WTC11 (cell line): ENCODE data around the gene CPEB3. TPM values are rescaled to one million over a fixed set of nuclear protein-coding genes. Genes with fewer than 3 reads are reported as not detected.

ENCODE experiments used
- ATAC-seq: fragments of 200-7000 bp; cut with Tn5 transposase; 2 replicates; pipeline ENCODE4 v1.10.0; 2021; ENCODE audit warnings: mild to moderate bottlenecking, moderate library complexity
- CTCF ChIA-PET: fragments of 300-600 bp; sonication (Branson Sonifier 250); formaldehyde crosslinking; loops from one replicate; lab custom pipeline; 2021; ENCODE audit warnings: antibody characterized with exemption; lab: Charles Lee
- POLR2A ChIA-PET: fragments of 350-600 bp; sonication (Branson Sonifier 250); formaldehyde crosslinking; loops from one replicate; lab custom pipeline; 2021; ENCODE audit warnings: antibody characterized with exemption; lab: Charles Lee
- DNase-seq: peaks from one replicate; pipeline ENCODE4 v3.0.0; 2021; ENCODE audit warnings: low spot score
- H3K27ac Mint-ChIP-seq: 2 replicates; pipeline ENCODE4 v1.8.0; 2021; ENCODE audit warnings: mixed read lengths
- H3K27me3 Mint-ChIP-seq: 2 replicates; pipeline ENCODE4 v1.8.0; 2021; ENCODE audit warnings: low read depth, mild to moderate bottlenecking, moderate library complexity, mixed read lengths
- H3K36me3 Mint-ChIP-seq: 2 replicates; pipeline ENCODE4 v1.8.0; 2021; ENCODE audit warnings: mixed read lengths
- H3K4me1 Mint-ChIP-seq: 2 replicates; pipeline ENCODE4 v1.8.0; 2022; ENCODE audit warnings: mixed read lengths
- H3K4me3 Mint-ChIP-seq: 2 replicates; pipeline ENCODE4 v1.8.0; 2021; ENCODE audit warnings: mild to moderate bottlenecking, moderate library complexity, mixed read lengths
- H3K9me3 Mint-ChIP-seq: 2 replicates; pipeline ENCODE4 v1.8.0; 2021; ENCODE audit warnings: mixed read lengths
- E2F4 ChIP-seq: sonication (generic); formaldehyde crosslinking; IDR thresholded peaks from 2 replicates; pipeline ENCODE4 v1.8.1; 2022; ENCODE audit warnings: low read depth, mild to moderate bottlenecking, moderate library complexity, missing genetic modification reagents, borderline replicate concordance
- ETV6 ChIP-seq: sonication (generic); formaldehyde crosslinking; IDR thresholded peaks from 2 replicates; pipeline ENCODE4 v1.8.1; 2022; ENCODE audit warnings: mild to moderate bottlenecking, missing genetic modification reagents
- KAT7 ChIP-seq: sonication (generic); formaldehyde crosslinking; IDR thresholded peaks from 2 replicates; pipeline ENCODE4 v1.8.1; 2023; ENCODE audit warnings: missing genetic modification reagents, mild to moderate bottlenecking, borderline replicate concordance
- USF2 ChIP-seq: sonication (generic); formaldehyde crosslinking; IDR thresholded peaks from 2 replicates; pipeline ENCODE4 v1.8.1; 2023; ENCODE audit warnings: mild to moderate bottlenecking, missing genetic modification reagents, moderate library complexity
- ZNF425 ChIP-seq: fragments of 250-450 bp; sonication (Bioruptor Pico); conservative IDR thresholded peaks from 2 replicates; pipeline ENCODE4 v1.9.0; 2021; ENCODE audit warnings: mild to moderate bottlenecking
- total RNA-seq: library from RNA; stranded (reverse); gene quantifications from 3 replicates; pipeline ENCODE4 v1.2.3, GENCODE V29; 2021
- TF ChIP-seq, protein P1 (sequence below): fragments of 200-600 bp; IDR thresholded peaks from 2 replicates; pipeline ENCODE4 v1.8.0; 2022; ENCODE audit warnings: antibody characterized with exemption
- TF ChIP-seq, protein P2 (sequence below): sonication (generic); formaldehyde crosslinking; IDR thresholded peaks from 2 replicates; pipeline ENCODE4 v1.8.1; 2023; ENCODE audit warnings: mild to moderate bottlenecking, moderate library complexity, missing genetic modification reagents
- TF ChIP-seq, protein P3 (sequence below): fragments of 250-450 bp; sonication (Bioruptor Pico); IDR thresholded peaks from 2 replicates; pipeline ENCODE4 v1.9.0; 2021; ENCODE audit warnings: mild to moderate bottlenecking, borderline replicate concordance

CPEB3 gene
- total RNA-seq, 1 experiment from 2014 or later: 2.4 TPM

DNA sequence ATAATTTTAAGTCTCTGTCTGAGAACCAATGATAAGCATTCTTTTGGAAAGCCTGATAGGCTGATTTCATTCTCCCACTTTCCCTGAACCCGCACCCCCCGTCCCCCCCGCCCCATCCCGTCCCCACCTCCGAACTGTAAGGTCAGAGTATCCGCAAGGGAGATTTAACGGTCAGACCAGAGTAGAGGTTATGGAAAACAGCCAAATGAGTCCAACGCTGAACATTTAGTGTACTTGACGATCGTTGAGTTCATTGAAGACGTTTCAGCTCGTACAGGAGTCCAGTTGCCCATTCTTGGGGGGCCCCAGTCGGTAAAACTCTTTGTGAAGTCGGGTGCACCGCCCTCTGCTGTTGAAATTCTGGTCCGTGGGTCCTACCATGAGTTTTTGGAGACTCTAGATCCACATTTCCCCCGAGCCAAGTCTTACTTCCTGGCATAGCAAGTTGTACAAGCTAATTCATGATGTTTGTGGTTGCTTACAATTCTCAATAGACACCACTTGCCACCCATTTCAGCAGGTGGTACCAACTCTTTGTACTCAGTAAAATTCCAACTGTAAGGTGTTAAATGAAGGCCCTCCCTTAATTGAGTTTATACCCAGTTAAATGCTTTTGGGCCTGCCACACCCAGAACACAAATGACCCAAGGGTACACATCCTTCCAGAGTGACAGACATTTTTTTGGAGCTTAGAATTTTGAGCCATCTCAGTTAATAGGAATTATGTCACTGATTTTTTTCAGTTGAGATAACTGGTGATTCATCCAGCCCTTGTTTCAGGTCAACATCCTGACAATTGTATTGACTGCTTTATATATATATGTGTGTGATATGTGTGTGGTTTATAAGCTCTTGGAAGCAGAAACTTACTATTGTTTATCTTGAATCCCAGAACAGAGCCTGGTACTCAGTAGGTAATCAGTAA lies 1.3 kb upstream of the CPEB3 start:
- ChIA-PET CTCF (interaction anchor here (0.6 to 3.2 kb wide), 10 partner anchors 12 to 323 kb away, joined by 3 to 21 read pairs (median 4); no protein-coding TSS in a partner anchor), POLR2A (no interaction called here)
- Mint-ChIP-seq H3K4me1 (peaks cover 26% of the 10 kb centered on the region), H3K4me3 (peak overlapping the region; percentile 95), H3K9me3 (no peaks in the 10 kb centered on the region), H3K27ac (peak overlapping the region; percentile 57; the same call in 1 of the 2 replicates), H3K27me3 (no peaks in the 10 kb centered on the region; the same call in 1 of the 2 replicates), H3K36me3 (0 out of 2 replicates have a peak, but pooled peaks cover 8% of the 10 kb centered on the region)
- no peak for ATAC-seq
- TF ChIP-seq ZNF425 (CRISPR knock-in tag): no peak
- TF ChIP-seq, protein P1, sequence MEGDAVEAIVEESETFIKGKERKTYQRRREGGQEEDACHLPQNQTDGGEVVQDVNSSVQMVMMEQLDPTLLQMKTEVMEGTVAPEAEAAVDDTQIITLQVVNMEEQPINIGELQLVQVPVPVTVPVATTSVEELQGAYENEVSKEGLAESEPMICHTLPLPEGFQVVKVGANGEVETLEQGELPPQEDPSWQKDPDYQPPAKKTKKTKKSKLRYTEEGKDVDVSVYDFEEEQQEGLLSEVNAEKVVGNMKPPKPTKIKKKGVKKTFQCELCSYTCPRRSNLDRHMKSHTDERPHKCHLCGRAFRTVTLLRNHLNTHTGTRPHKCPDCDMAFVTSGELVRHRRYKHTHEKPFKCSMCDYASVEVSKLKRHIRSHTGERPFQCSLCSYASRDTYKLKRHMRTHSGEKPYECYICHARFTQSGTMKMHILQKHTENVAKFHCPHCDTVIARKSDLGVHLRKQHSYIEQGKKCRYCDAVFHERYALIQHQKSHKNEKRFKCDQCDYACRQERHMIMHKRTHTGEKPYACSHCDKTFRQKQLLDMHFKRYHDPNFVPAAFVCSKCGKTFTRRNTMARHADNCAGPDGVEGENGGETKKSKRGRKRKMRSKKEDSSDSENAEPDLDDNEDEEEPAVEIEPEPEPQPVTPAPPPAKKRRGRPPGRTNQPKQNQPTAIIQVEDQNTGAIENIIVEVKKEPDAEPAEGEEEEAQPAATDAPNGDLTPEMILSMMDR: 0 out of 2 replicates have a peak, but pooled peaks have one; percentile 23
- TF ChIP-seq, protein P2, sequence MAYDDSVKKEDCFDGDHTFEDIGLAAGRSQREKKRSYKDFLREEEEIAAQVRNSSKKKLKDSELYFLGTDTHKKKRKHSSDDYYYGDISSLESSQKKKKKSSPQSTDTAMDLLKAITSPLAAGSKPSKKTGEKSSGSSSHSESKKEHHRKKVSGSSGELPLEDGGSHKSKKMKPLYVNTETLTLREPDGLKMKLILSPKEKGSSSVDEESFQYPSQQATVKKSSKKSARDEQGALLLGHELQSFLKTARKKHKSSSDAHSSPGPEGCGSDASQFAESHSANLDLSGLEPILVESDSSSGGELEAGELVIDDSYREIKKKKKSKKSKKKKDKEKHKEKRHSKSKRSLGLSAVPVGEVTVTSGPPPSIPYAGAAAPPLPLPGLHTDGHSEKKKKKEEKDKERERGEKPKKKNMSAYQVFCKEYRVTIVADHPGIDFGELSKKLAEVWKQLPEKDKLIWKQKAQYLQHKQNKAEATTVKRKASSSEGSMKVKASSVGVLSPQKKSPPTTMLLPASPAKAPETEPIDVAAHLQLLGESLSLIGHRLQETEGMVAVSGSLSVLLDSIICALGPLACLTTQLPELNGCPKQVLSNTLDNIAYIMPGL (CRISPR knock-in tag): no peak
- TF ChIP-seq, protein P3, sequence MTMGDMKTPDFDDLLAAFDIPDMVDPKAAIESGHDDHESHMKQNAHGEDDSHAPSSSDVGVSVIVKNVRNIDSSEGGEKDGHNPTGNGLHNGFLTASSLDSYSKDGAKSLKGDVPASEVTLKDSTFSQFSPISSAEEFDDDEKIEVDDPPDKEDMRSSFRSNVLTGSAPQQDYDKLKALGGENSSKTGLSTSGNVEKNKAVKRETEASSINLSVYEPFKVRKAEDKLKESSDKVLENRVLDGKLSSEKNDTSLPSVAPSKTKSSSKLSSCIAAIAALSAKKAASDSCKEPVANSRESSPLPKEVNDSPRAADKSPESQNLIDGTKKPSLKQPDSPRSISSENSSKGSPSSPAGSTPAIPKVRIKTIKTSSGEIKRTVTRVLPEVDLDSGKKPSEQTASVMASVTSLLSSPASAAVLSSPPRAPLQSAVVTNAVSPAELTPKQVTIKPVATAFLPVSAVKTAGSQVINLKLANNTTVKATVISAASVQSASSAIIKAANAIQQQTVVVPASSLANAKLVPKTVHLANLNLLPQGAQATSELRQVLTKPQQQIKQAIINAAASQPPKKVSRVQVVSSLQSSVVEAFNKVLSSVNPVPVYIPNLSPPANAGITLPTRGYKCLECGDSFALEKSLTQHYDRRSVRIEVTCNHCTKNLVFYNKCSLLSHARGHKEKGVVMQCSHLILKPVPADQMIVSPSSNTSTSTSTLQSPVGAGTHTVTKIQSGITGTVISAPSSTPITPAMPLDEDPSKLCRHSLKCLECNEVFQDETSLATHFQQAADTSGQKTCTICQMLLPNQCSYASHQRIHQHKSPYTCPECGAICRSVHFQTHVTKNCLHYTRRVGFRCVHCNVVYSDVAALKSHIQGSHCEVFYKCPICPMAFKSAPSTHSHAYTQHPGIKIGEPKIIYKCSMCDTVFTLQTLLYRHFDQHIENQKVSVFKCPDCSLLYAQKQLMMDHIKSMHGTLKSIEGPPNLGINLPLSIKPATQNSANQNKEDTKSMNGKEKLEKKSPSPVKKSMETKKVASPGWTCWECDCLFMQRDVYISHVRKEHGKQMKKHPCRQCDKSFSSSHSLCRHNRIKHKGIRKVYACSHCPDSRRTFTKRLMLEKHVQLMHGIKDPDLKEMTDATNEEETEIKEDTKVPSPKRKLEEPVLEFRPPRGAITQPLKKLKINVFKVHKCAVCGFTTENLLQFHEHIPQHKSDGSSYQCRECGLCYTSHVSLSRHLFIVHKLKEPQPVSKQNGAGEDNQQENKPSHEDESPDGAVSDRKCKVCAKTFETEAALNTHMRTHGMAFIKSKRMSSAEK (CRISPR knock-in tag): no peak
- TF ChIP-seq, all 79 proteins: peak for 1
- DNase-seq: peak; percentile 22

DNA sequence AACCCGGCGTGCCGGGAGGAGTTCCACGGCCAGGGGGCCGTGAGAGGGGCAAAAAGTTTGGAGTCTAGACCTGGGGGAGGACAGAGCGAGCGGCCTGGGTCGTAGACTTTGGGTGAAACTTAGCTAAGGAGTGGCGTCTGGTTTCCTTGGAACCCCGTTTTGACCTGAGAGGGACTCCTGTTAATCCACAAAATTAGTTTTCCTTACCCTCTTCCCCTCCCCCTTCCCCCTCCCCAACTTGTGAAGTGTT lies 663 bp upstream of the CPEB3 start:
- CTCF ChIA-PET: interaction anchor here (0.6 to 3.2 kb wide), 31 partner anchors 8 to 1423 kb away, joined by 3 to 21 read pairs (median 4); partner anchors contain the start of gene EXOC6
- peaks cover 24% of the 10 kb centered on the region for H3K4me1 Mint-ChIP-seq
- peak overlapping the region; percentile 95 for H3K4me3 Mint-ChIP-seq
- H3K9me3 Mint-ChIP-seq: no peaks in the 10 kb centered on the region
- 0 out of 2 replicates have a peak, but pooled peaks cover 8% of the 10 kb centered on the region for H3K36me3 Mint-ChIP-seq
- H3K27me3 Mint-ChIP-seq: no peaks in the 10 kb centered on the region; the same call in 1 of the 2 replicates
- TF ChIP-seq E2F4: 0 out of 2 replicates have a peak, but pooled peaks have one; percentile 2
- no peak for TF ChIP-seq USF2 (CRISPR knock-in tag)
- no peak for TF ChIP-seq KAT7 (CRISPR knock-in tag)
- TF ChIP-seq ETV6 (CRISPR knock-in tag): no peak
- no peak for ATAC-seq
- no peak overlapping the region for H3K27ac Mint-ChIP-seq
- POLR2A ChIA-PET: interaction anchor here (0.6 to 1.2 kb wide), 7 partner anchors 13 to 204 kb away, joined by 3 to 8 read pairs (median 4); no protein-coding TSS in a partner anchor
- DNase-seq: no peak
